HepG2 (cell line): ENCODE results near the gene ID4. TPM values are rescaled to one million over a fixed set of nuclear protein-coding genes. Genes with fewer than 3 reads are reported as not detected.

Source experiments
- ARNTL ChIP-seq: sonication (generic); formaldehyde crosslinking; IDR thresholded peaks from 2 replicates; pipeline ENCODE4 v1.4.0; 2020; ENCODE audit warnings: mild to moderate bottlenecking, missing genetic modification reagents
- ATF2 ChIP-seq: sonication (generic); formaldehyde crosslinking; IDR thresholded peaks from 2 replicates; pipeline ENCODE4 v1.4.0; 2020; ENCODE audit warnings: missing genetic modification reagents
- CCAR2 ChIP-seq: fragments of 200-400 bp; formaldehyde crosslinking; optimal IDR thresholded peaks from 2 replicates; pipeline ENCODE3; 2018; ENCODE audit warnings: low read depth, mild to moderate bottlenecking, low read length, moderate library complexity
- FOXA3 ChIP-seq: IDR thresholded peaks from 2 replicates; pipeline ENCODE4 v1.6.1; 2016; ENCODE audit warnings: missing genetic modification reagents, missing compliant biosample characterization
- HDAC6 ChIP-seq: fragments of 200-600 bp; sonication (generic); IDR thresholded peaks from 2 replicates; pipeline ENCODE4 v1.7.0; 2017; ENCODE audit warnings: mild to moderate bottlenecking, antibody characterized with exemption, low read length, low read depth
- MXD3 ChIP-seq: IDR thresholded peaks from 2 replicates; pipeline ENCODE4 v1.6.1; 2016; ENCODE audit warnings: mild to moderate bottlenecking, missing biosample characterization, missing genetic modification reagents
- PHF5A ChIP-seq: IDR thresholded peaks from one replicate; pipeline ENCODE4 v1.6.1; 2018; ENCODE audit warnings: low read depth, missing genetic modification reagents; ENCODE audit not compliant: unreplicated experiment
- SMARCE1 ChIP-seq: fragments of 450-650 bp; IDR thresholded peaks from 2 replicates; pipeline ENCODE4 v1.6.1; 2017; ENCODE audit warnings: borderline replicate concordance
- ZBTB49 ChIP-seq: sonication (generic); formaldehyde crosslinking; IDR thresholded peaks from 2 replicates; pipeline ENCODE4 v1.4.0; 2020; ENCODE audit warnings: missing genetic modification reagents, borderline replicate concordance
- ZNF597 ChIP-seq: sonication (generic); formaldehyde crosslinking; IDR thresholded peaks from 2 replicates; pipeline ENCODE4 v1.5.0; 2020; ENCODE audit warnings: missing genetic modification reagents
- ZNF614 ChIP-seq: IDR thresholded peaks from 2 replicates; pipeline ENCODE4 v1.6.1; 2018; ENCODE audit warnings: missing biosample characterization, missing genetic modification reagents, inconsistent platforms, borderline replicate concordance
- ZNF713 ChIP-seq: sonication (generic); formaldehyde crosslinking; IDR thresholded peaks from 2 replicates; pipeline ENCODE4 v1.4.0; 2020; ENCODE audit warnings: mild to moderate bottlenecking, missing genetic modification reagents
- polyA plus RNA-seq, 8 experiments: library from polyadenylated mRNA; depleted of rRNA in 3 of 8; stranded (reverse) in 7 of 8; unstranded in 1 of 8; fragments of >200 nt; fragmentation: Illumina TruSeq in 4 of 8; extraction: Trizol in 4 of 8; gene quantifications; 2 replicates each; pipeline versions ENCODE4 v1.2.1 to v1.2.3, GENCODE V29; 2011 to 2016; ENCODE audit warnings: low read depth in 4 of 8, missing spikeins in 1 of 8, mixed read lengths in 1 of 8; ENCODE audit not compliant: insufficient read depth in 1 of 8
- total RNA-seq, 5 experiments: library from RNA; depleted of rRNA; stranded (reverse); fragments of >200 nt; fragmentation: Illumina TruSeq; extraction: Trizol; gene quantifications; 2 replicates each; pipeline ENCODE4 v1.2.3, GENCODE V29; 2016; ENCODE audit warnings: low read depth in 1 of 5
- TF ChIP-seq, protein P1 (sequence below): sonication (generic); formaldehyde crosslinking; IDR thresholded peaks from 2 replicates; pipeline ENCODE4 v1.8.1; 2023; ENCODE audit warnings: mild to moderate bottlenecking, inconsistent platforms, moderate library complexity, missing genetic modification reagents, borderline replicate concordance
- TF ChIP-seq, protein P2 (sequence below): sonication (generic); formaldehyde crosslinking; IDR thresholded peaks from 2 replicates; pipeline ENCODE4 v1.5.1; 2020; ENCODE audit warnings: missing genetic modification reagents, mild to moderate bottlenecking, borderline replicate concordance
- TF ChIP-seq, protein P3 (sequence below): sonication (generic); formaldehyde crosslinking; IDR thresholded peaks from 2 replicates; pipeline ENCODE4 v1.4.0; 2020; ENCODE audit warnings: mild to moderate bottlenecking, missing genetic modification reagents
- TF ChIP-seq, protein P4 (sequence below): IDR thresholded peaks from 2 replicates; pipeline ENCODE4 v1.6.1; 2016; ENCODE audit warnings: low read depth, control low read depth
- TF ChIP-seq, protein P5 (sequence below): sonication (generic); formaldehyde crosslinking; IDR thresholded peaks from 2 replicates; pipeline ENCODE4 v1.8.0; 2022; ENCODE audit warnings: mild to moderate bottlenecking, missing genetic modification reagents

ID4 gene
- total and polyA plus RNA-seq, 2 of the 13 experiments (the other 11 are each of a cell fraction or from before 2014, with no cell fraction given) = 0.20 to 0.44 TPM

GRCh38 chr6:19851241-19852089, 14.3 kb downstream of the ID4 start (continued):
- TF ChIP-seq PHF5A (CRISPR knock-in tag) (peak; percentile 39), SMARCE1 (no peak), ZBTB49 (CRISPR knock-in tag) (no peak), ATF2 (CRISPR knock-in tag) (no peak), HDAC6 (no peak), ZNF713 (CRISPR knock-in tag) (no peak), ZNF614 (CRISPR knock-in tag) (0 out of 2 replicates have a peak, but pooled peaks have one; percentile 22), CCAR2 (no peak), MXD3 (CRISPR knock-in tag) (no peak), ARNTL (CRISPR knock-in tag) (no peak), ZNF597 (CRISPR knock-in tag) (no peak), FOXA3 (peak; percentile 48)
- TF ChIP-seq, protein P1, sequence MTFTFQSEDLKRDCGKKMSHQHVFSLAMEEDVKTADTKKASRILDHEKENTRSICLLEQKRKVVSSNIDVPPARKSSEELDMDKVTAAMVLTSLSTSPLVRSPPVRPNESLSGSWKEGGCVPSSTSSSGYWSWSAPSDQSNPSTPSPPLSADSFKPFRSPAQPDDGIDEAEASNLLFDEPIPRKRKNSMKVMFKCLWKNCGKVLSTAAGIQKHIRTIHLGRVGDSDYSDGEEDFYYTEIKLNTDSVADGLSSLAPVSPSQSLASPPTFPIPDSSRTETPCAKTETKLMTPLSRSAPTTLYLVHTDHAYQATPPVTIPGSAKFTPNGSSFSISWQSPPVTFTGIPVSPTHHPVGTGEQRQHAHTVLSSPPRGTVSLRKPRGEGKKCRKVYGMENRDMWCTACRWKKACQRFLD = no peak
- TF ChIP-seq, protein P2, sequence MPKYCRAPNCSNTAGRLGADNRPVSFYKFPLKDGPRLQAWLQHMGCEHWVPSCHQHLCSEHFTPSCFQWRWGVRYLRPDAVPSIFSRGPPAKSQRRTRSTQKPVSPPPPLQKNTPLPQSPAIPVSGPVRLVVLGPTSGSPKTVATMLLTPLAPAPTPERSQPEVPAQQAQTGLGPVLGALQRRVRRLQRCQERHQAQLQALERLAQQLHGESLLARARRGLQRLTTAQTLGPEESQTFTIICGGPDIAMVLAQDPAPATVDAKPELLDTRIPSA = no peak
- TF ChIP-seq, protein P3, sequence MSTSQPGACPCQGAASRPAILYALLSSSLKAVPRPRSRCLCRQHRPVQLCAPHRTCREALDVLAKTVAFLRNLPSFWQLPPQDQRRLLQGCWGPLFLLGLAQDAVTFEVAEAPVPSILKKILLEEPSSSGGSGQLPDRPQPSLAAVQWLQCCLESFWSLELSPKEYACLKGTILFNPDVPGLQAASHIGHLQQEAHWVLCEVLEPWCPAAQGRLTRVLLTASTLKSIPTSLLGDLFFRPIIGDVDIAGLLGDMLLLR = no peak
- TF ChIP-seq, protein P4, sequence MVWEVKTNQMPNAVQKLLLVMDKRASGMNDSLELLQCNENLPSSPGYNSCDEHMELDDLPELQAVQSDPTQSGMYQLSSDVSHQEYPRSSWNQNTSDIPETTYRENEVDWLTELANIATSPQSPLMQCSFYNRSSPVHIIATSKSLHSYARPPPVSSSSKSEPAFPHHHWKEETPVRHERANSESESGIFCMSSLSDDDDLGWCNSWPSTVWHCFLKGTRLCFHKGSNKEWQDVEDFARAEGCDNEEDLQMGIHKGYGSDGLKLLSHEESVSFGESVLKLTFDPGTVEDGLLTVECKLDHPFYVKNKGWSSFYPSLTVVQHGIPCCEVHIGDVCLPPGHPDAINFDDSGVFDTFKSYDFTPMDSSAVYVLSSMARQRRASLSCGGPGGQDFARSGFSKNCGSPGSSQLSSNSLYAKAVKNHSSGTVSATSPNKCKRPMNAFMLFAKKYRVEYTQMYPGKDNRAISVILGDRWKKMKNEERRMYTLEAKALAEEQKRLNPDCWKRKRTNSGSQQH (CRISPR knock-in tag) = no peak
- TF ChIP-seq, protein P5, sequence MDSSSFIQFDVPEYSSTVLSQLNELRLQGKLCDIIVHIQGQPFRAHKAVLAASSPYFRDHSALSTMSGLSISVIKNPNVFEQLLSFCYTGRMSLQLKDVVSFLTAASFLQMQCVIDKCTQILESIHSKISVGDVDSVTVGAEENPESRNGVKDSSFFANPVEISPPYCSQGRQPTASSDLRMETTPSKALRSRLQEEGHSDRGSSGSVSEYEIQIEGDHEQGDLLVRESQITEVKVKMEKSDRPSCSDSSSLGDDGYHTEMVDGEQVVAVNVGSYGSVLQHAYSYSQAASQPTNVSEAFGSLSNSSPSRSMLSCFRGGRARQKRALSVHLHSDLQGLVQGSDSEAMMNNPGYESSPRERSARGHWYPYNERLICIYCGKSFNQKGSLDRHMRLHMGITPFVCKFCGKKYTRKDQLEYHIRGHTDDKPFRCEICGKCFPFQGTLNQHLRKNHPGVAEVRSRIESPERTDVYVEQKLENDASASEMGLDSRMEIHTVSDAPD (CRISPR knock-in tag) = no peak
